ENCODE data around the gene RPS23.

Gene RPS23

DNA sequence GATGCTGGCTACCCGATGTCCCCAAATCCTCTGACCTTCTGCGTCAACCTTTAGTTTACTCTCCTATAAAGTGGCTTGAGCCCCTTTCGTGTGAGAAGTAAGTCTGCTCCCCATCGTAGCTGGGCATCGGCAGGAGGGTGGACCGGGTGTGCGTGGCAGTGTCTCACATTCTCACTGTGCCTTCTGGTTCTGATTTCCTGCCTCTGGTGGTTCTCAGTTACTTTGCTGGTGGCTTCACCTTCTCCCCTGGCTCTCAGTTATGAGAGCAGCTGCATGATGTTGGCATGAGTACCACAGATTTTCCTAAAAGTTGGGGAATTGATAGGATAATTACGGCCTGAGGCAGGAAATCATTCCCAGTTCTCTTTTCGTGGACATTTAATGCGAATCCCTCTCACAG is 47.0 kb upstream of the RPS23 start:
- Histone ChIP-seq H3K9ac (ENCODE audit: low read length) (no peak overlapping the region), H3K9me2 (replicated peaks; ENCODE audit: insufficient read depth, low read length) (no peaks in the 10 kb centered on the region), H3K4me3 (ENCODE audit: insufficient read depth, low read length, poor library complexity, severe bottlenecking) (no peak overlapping the region), H3K9me3 (ENCODE audit: insufficient read depth, low read length) (no peaks in the 10 kb centered on the region), H4K20me1 (ENCODE audit: low read depth, low read length) (no peaks in the 10 kb centered on the region), H3K27me3 (ENCODE audit: low read length) (no peaks in the 10 kb centered on the region), H3K27ac (ENCODE audit: low read depth, low read length) (no peak overlapping the region), H3K79me2 (ENCODE audit: insufficient read depth, low read length) (no peaks in the 10 kb centered on the region), H2AFZ (ENCODE audit: low read depth, low read length, severe bottlenecking) (no peak overlapping the region), H3F3A (ENCODE audit: insufficient read depth) (no peaks in the 10 kb centered on the region), H3K4me2 (ENCODE audit: low read depth, low read length, poor library complexity, severe bottlenecking) (no peak overlapping the region), H3K36me3 (ENCODE audit: low read length) (no peaks in the 10 kb centered on the region)
- TF ChIP-seq, protein P1, sequence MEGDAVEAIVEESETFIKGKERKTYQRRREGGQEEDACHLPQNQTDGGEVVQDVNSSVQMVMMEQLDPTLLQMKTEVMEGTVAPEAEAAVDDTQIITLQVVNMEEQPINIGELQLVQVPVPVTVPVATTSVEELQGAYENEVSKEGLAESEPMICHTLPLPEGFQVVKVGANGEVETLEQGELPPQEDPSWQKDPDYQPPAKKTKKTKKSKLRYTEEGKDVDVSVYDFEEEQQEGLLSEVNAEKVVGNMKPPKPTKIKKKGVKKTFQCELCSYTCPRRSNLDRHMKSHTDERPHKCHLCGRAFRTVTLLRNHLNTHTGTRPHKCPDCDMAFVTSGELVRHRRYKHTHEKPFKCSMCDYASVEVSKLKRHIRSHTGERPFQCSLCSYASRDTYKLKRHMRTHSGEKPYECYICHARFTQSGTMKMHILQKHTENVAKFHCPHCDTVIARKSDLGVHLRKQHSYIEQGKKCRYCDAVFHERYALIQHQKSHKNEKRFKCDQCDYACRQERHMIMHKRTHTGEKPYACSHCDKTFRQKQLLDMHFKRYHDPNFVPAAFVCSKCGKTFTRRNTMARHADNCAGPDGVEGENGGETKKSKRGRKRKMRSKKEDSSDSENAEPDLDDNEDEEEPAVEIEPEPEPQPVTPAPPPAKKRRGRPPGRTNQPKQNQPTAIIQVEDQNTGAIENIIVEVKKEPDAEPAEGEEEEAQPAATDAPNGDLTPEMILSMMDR (IDR thresholded peaks at IDR 0.05; ENCODE audit: insufficient read depth, low read length, poor library complexity, severe bottlenecking) = no peak
- no peak for TF ChIP-seq EZH2phosphoT487 (conservative IDR thresholded peaks at IDR 0.05; ENCODE audit: low read length)

DNA sequence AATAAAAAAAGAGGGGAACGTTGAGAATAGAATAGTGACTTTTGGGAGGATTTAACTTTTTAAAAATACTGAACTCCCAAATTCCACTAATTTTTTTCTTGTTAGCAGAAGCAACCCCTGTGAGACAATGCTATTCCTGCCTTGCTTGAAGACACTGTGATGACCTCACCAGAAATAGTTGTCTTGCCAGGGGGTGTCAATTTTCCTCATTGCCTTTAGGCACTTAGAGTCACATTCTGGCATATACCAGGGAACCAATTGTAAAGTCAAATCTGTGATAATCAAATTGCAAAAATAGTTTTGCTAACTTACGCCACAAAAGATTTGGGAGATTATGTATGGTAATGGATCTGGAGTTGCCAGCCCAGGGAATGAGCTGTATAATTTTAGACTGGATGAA is 42.8 kb upstream of the RPS23 start:
- Histone ChIP-seq H3K36me3 (ENCODE audit: low read length) (no peaks in the 10 kb centered on the region), H3F3A (ENCODE audit: insufficient read depth) (no peaks in the 10 kb centered on the region), H3K27me3 (ENCODE audit: low read length) (no peaks in the 10 kb centered on the region), H3K27ac (ENCODE audit: low read depth, low read length) (no peak overlapping the region), H2AFZ (ENCODE audit: low read depth, low read length, severe bottlenecking) (no peak overlapping the region), H3K79me2 (ENCODE audit: insufficient read depth, low read length) (no peaks in the 10 kb centered on the region), H3K9ac (ENCODE audit: low read length) (no peak overlapping the region), H4K20me1 (ENCODE audit: low read depth, low read length) (no peaks in the 10 kb centered on the region), H3K4me2 (ENCODE audit: low read depth, low read length, poor library complexity, severe bottlenecking) (no peak overlapping the region), H3K4me3 (ENCODE audit: insufficient read depth, low read length, poor library complexity, severe bottlenecking) (no peak overlapping the region), H3K9me2 (replicated peaks; ENCODE audit: insufficient read depth, low read length) (no peaks in the 10 kb centered on the region), H3K9me3 (ENCODE audit: insufficient read depth, low read length) (no peaks in the 10 kb centered on the region)
- TF ChIP-seq, protein P1 (IDR thresholded peaks at IDR 0.05; ENCODE audit: insufficient read depth, low read length, poor library complexity, severe bottlenecking) = no peak
- TF ChIP-seq EZH2phosphoT487 (conservative IDR thresholded peaks at IDR 0.05; ENCODE audit: low read length) = no peak

GRCh38 chr5:82319651-82320376 is 41.7 kb upstream of the RPS23 start:
- TF ChIP-seq, protein P1 (IDR thresholded peaks at IDR 0.05; ENCODE audit: insufficient read depth, low read length, poor library complexity, severe bottlenecking) = no peak
- no peak for TF ChIP-seq EZH2phosphoT487 (conservative IDR thresholded peaks at IDR 0.05; ENCODE audit: low read length)
- Histone ChIP-seq H3K9ac (ENCODE audit: low read length) (no peak overlapping the region), H3K4me3 (ENCODE audit: insufficient read depth, low read length, poor library complexity, severe bottlenecking) (no peak overlapping the region), H3K27me3 (ENCODE audit: low read length) (no peaks in the 10 kb centered on the region), H3K4me2 (ENCODE audit: low read depth, low read length, poor library complexity, severe bottlenecking) (no peak overlapping the region), H3K27ac (ENCODE audit: low read depth, low read length) (no peak overlapping the region), H3F3A (ENCODE audit: insufficient read depth) (no peaks in the 10 kb centered on the region), H3K79me2 (ENCODE audit: insufficient read depth, low read length) (no peaks in the 10 kb centered on the region), H2AFZ (ENCODE audit: low read depth, low read length, severe bottlenecking) (no peak overlapping the region), H3K36me3 (ENCODE audit: low read length) (no peaks in the 10 kb centered on the region), H4K20me1 (ENCODE audit: low read depth, low read length) (no peaks in the 10 kb centered on the region), H3K9me3 (ENCODE audit: insufficient read depth, low read length) (no peaks in the 10 kb centered on the region), H3K9me2 (replicated peaks; ENCODE audit: insufficient read depth, low read length) (no peaks in the 10 kb centered on the region)

Measured in SU-DHL-6 (cell line).